GM12891 (cell line): ENCODE data around the gene ICOS.

ENCODE experiments used
- POLR2A ChIP-seq: IDR thresholded peaks from 2 replicates; pipeline ENCODE4 v1.6.1; 2011; ENCODE audit warnings: low read depth, low read length, control low read depth
- POLR2AphosphoS5 ChIP-seq: IDR thresholded peaks from 2 replicates; pipeline ENCODE4 v1.6.1; 2011; ENCODE audit warnings: low read depth, low read length, control low read depth
- SPI1 ChIP-seq: IDR thresholded peaks from 2 replicates; pipeline ENCODE4 v1.6.1; 2011; ENCODE audit warnings: low read depth, low read length, control low read depth
- TAF1 ChIP-seq: IDR thresholded peaks from 2 replicates; pipeline ENCODE4 v1.6.1; 2011; ENCODE audit warnings: low read depth, low read length, control low read depth

GRCh38 chr2:203973676-203974075 lies 37.1 kb downstream of the ICOS start:
- TF ChIP-seq POLR2AphosphoS5 (no peak), POLR2A (no peak), TAF1 (no peak), SPI1 (no peak)
